Stimulated activated CD4-positive, alpha-beta T cell treated with anti-CD3 and anti-CD28 coated beads, Interleukin-12 subunit alpha, Interleukin-12 subunit beta, amount 100 ng/mL, for 4 hours (primary cell): ENCODE results near the gene FCER1G.

Experiments used
- DNase-seq: peaks from one replicate; pipeline ENCODE4 v3.0.0-alpha.2; 2020

FCER1G gene

DNA sequence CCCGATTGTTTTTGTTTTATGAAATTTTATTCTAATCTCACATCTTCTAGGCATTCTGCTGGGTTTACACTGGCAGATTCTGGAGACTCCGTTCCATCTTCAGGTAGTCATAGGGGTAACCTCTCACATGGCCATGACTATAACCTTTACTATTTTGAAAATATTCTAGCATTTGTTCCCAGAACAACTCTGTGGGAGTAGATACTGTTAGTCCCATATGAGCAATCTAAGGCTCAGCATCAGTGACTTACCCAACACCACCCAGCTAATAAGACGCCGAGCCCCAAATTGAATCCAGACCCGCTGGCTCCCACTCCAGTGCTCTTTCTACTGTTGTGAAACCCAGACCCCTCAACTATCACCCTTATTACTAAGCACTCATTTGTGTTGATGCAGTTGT lies 26.1 kb upstream of the FCER1G start:
- no peak for DNase-seq

GRCh38 chr1:161190962-161191521 lies 24.1 kb upstream of the FCER1G start:
- DNase-seq: no peak

DNA sequence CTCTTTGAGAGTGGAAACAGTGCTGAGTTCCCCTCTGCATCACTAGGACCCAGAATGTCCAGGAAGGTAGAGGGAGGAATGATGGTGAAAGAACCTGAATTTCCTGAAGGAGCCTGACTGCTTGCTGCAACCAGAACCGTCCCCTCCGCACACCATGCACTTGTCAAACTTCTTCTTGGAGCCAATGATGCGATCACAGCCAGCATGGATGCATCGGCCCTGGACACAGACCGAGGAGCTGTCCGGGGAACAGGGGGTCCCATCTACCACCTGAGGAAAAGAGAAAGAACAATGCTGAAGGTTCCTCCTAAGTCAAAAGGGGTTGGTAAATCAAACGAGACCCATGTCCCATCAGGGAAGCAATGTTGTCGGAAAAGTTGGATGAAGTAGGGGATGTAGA lies 23.1 kb upstream of the FCER1G start:
- DNase-seq: no peak

DNA sequence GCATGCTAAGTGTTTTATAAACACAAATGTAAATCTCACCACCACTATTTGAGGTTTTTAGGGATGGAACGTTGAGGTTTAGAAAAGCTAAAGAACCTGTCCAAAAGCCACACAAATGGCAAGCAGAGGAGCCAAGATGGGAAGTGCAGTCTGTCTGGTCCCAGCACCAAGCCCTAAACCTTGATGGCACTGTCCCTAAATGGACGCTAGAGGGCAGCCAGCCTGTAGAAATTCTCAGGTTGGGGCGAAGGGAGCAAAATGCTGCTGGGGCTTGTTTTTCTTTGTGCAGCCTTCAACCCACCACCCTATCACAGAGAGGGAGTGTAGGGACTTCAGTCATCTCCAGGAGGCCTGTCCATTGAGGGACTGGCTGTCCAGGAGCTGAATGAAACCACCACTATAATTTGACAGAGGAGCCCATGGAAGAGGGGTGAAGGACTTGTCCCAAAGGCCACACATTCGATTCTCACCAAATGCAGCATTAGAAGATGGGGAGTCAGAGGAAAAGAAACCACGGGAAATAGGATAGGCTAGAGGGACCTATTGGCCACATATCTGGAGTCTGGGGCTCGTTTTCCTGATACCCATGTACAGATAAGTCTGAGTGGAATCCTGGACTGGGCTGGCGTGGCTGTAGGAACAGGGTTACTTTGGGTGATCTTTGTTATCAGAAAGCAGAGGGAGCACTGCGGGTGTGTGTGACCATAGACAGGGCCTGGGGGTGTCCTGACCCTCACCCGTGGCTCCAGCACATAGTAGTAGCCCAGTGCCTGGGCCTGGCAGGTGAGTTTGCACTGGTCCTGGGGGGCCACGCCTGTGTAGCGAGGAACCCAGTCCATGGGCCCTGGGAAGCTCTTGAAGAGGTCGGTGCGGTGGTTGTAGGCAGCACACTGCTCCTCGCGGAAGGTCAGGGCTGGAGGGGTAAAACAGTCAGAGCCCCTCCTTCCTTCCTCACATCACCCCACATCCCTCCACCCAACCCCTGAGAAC lies 22.3 kb upstream of the FCER1G start:
- DNase-seq: peak; percentile 59

GRCh38 chr1:161193561-161194235 lies 21.4 kb upstream of the FCER1G start:
- DNase-seq: no peak

- DNase-seq: no peak
Measured at GRCh38 chr1:161195171-161195570, 19.9 kb upstream of the FCER1G start.

DNA sequence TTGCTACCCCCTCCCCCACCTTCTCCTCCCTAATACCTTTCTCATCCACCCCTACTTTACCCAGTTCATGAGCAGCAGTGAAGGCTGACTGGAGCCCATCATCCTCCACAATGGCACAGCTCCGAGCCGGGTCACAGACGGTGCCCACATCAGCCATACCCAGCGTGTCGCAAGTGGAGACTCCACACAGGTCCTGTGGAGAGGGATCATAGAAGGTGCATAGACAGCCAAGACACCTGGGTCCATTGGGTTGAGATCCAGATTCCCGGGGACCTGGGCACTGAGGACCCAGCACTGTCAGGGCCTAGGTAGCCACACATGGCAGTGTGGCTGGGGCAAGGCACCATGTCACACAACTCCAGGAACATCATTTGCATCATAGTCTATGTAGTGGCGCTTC lies 19.0 kb upstream of the FCER1G start:
- DNase-seq: no peak

- DNase-seq: no peak
Measured at GRCh38 chr1:161196521-161197451, 18.3 kb upstream of the FCER1G start.

DNA sequence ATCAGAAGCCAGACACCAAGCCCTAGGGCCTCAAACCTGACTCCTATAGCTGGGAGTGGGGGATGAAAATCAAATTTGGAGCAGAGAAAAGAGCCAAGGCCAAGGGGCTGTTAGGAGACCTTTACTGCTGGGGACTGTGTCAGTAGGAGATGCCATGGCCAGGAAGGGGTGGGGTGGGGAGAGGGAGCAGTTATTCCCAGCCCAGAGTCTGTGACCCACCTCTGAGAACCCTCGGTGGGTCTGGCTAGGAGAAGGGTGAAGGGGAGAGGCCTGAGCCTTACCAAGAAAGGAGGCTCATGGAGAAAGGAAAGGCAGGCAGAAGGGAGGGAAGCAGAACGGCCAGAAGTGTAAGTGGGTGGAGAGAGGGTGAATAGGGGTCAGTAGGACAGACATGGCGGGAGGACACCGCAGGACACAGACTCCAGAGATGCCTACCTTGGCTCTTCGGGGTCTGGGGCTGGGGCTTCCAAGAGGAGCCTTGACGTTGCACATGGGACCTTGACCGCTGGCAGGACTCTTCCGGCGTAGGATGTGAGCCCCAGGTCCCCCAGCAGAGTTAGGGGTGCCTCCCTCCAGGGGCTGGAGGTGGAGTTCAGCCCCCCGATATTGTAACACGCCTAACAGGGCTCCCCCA lies 17.4 kb upstream of the FCER1G start:
- DNase-seq: no peak

GRCh38 chr1:161198194-161198896 lies 16.8 kb upstream of the FCER1G start:
- DNase-seq: no peak

GRCh38 chr1:161198897-161199431 lies 16.1 kb upstream of the FCER1G start, which contains the start of gene ADAMTS4:
Gene ADAMTS4, minus strand, starts transcription at chr1:161199054. Its CDS starts 427 bp downstream, at chr1:161198627.
- no peak for DNase-seq

DNA sequence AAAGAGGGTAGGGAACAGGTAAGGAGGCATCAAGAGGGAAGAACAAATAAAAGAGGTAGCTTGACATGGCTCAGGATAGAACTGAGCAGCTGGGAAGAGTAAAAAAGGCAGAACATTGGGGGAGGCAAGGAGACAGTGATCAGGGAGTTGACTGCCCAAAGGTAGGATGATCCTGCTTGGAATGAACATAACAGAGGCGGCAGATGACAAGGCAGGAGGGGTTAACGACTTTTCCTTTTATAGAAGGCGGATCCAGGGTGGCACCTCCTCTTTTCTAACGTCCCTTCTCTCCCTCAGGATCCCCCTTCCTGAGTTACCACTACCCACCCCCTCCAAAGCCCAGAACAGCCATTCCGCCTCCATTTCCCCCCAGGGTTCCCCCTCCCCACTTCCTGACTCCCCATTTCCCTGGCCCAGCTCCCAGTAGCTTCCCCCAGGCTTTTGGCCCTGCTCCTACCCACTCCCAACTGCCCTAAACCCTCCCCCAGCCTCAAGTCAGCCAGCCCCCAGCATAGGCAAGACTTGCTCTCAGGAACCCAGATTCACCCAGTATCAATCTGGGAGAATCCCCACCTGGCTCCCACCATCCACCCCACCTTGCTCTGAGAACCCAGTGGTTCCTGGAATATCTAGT lies 15.5 kb upstream of the FCER1G start:
- DNase-seq: no peak

- DNase-seq: no peak
Measured at GRCh38 chr1:161200421-161200991, 14.6 kb upstream of the FCER1G start.

DNA sequence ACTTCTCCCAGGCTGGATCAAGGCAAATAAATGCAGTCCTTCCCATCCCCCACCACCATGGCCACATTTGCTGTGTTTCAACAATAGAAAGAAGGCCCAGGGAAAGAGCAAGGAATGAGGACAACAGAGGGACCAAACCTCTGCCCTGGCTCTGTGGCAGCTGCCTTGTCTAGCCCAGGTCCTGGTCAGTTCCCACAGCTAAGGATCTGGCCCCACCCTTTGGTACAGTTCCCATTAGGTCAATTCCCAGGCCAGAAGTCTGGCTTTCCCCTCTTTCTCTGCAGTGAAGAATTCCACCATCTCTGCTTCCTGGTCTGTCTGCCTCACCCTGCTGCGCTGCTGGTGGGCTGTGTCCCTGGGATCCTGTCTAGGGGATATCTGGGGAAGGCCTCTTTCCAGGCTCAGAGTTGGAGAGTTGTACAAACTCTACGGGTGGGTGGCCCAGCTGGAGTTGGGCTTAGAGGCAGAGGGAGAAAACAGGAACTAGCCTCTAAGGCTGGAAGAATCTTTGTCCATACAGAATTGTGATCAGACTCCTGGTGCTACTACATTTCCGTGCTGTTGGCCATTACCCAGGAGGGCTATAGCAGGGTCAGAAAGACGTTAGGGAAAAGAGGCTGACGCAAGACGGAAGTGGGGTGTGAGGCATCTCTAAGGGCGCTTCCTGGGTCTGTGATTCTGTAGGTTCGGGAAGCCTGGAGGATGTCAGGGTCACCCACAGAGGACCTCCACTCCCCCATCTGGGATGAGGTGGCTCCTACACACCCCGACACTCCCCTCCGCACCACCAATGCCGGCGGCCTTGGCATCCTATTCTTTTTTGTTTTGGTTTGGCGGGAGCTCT lies 13.9 kb upstream of the FCER1G start:
- DNase-seq: no peak

GRCh38 chr1:161201836-161202712 lies 13.0 kb upstream of the FCER1G start, which contains the start of gene NDUFS2:
Gene NDUFS2, plus strand, starts transcription at chr1:161202367. Its CDS starts 19 bp downstream, at chr1:161202386.
- DNase-seq: peak; percentile 87

- DNase-seq: no peak
Measured at GRCh38 chr1:161206411-161207140, 8.5 kb upstream of the FCER1G start.

- no peak for DNase-seq
Measured at GRCh38 chr1:161207173-161207572, 7.9 kb upstream of the FCER1G start.
